SIG-M5 treated with dmso at 0.1 percent for 504 hours (cell line): ENCODE data around the gene BPIFB3.
"Not testable (repeated sequence)": the region's sequence is repeated elsewhere in the genome, so short reads cannot be mapped to it uniquely, and the experiment has no call there.

Experiments
- DNase-seq: peaks from one replicate; lab custom pipeline; 2025; ENCODE audit not compliant: unreplicated experiment; lab: John Stamatoyannopoulos, UW

The BPIFB3 gene

GRCh38 chr20:33027769-33028751 is 25.6 kb upstream of the BPIFB3 start:
- DNase-seq, result no peak

GRCh38 chr20:33028875-33029274 is 24.8 kb upstream of the BPIFB3 start:
- DNase-seq, result no peak

GRCh38 chr20:33030076-33030475 is 23.6 kb upstream of the BPIFB3 start:
- DNase-seq, result no peak

GRCh38 chr20:33030569-33030968 is 23.1 kb upstream of the BPIFB3 start:
- no peak for DNase-seq

GRCh38 chr20:33031531-33031930 is 22.2 kb upstream of the BPIFB3 start, which contains the start of gene BPIFB6:
TSS of gene BPIFB6 (plus strand) at chr20:33031648. CDS start at chr20:33031648, 0 bp downstream.
- no peak for DNase-seq

- DNase-seq, result no peak
Measured at GRCh38 chr20:33032555-33032954, 21.1 kb upstream of the BPIFB3 start.

- DNase-seq, result no peak
Measured at GRCh38 chr20:33033381-33033780, 20.3 kb upstream of the BPIFB3 start.

- no peak for DNase-seq
Measured at GRCh38 chr20:33034115-33034514, 19.6 kb upstream of the BPIFB3 start.

- no peak for DNase-seq
Measured at GRCh38 chr20:33034901-33035492, 18.7 kb upstream of the BPIFB3 start.

- DNase-seq, result no peak
Measured at GRCh38 chr20:33037456-33037855, 16.2 kb upstream of the BPIFB3 start.

- DNase-seq, result no peak
Measured at GRCh38 chr20:33038243-33038642, 15.5 kb upstream of the BPIFB3 start.

GRCh38 chr20:33042430-33042829 is 11.3 kb upstream of the BPIFB3 start:
- DNase-seq, result no peak

- no peak for DNase-seq
Measured at GRCh38 chr20:33042983-33043730, 10.5 kb upstream of the BPIFB3 start.

- no peak for DNase-seq
Measured at GRCh38 chr20:33043731-33044181, 9.9 kb upstream of the BPIFB3 start.

- not testable (repeated sequence) for DNase-seq
Measured at GRCh38 chr20:33045129-33045721, 8.5 kb upstream of the BPIFB3 start.

GRCh38 chr20:33046412-33046811 is 7.3 kb upstream of the BPIFB3 start:
- no peak for DNase-seq

- no peak for DNase-seq
Measured at GRCh38 chr20:33051333-33051732, 2.4 kb upstream of the BPIFB3 start.

- DNase-seq, result no peak
Measured at GRCh38 chr20:33054381-33054780, 678 bp downstream of the BPIFB3 start.

- DNase-seq, result no peak
Measured at GRCh38 chr20:33054791-33055190, 1.1 kb downstream of the BPIFB3 start.

GRCh38 chr20:33059136-33059535 is 5.4 kb downstream of the BPIFB3 start:
- DNase-seq, result no peak
